GM12873 (cell line): ENCODE measurements around the gene LIPC.

Experiments used
- CTCF ChIP-seq: IDR thresholded peaks from 2 replicates; pipeline ENCODE4 v1.5.1; 2012; ENCODE audit warnings: low read depth, mild to moderate bottlenecking, moderate library complexity, low read length, control low read depth; ENCODE audit not compliant: insufficient read depth; ENCODE audit errors: missing control alignments

Gene LIPC

GRCh38 chr15:58512522-58512921 is 80.7 kb downstream of the LIPC start:
- TF ChIP-seq CTCF = no peak

- no peak for TF ChIP-seq CTCF
These were observed 81.2 kb downstream of the LIPC start for GRCh38 chr15:58513008-58513407.

- TF ChIP-seq CTCF = no peak
These were observed 82.0 kb downstream of the LIPC start for GRCh38 chr15:58513726-58514336.

- TF ChIP-seq CTCF = no peak
These were observed 84.0 kb downstream of the LIPC start for GRCh38 chr15:58515807-58516206.

GRCh38 chr15:58517252-58517681 is 85.5 kb downstream of the LIPC start:
- TF ChIP-seq CTCF = peak; percentile 17

GRCh38 chr15:58517682-58518525 is 86.1 kb downstream of the LIPC start:
- TF ChIP-seq CTCF = no peak

- TF ChIP-seq CTCF = no peak
These were observed 86.8 kb downstream of the LIPC start for GRCh38 chr15:58518626-58519025.
